ENCODE data around the gene PSMG4. TPM values are rescaled to one million over a fixed set of nuclear protein-coding genes. Genes with fewer than 3 reads are reported as not detected.

PSMG4 gene
- polyA plus RNA-seq, 1 donor (not counting 4 experiments of a cell fraction or from before 2014, with no cell fraction given): 16.3 TPM

DNA sequence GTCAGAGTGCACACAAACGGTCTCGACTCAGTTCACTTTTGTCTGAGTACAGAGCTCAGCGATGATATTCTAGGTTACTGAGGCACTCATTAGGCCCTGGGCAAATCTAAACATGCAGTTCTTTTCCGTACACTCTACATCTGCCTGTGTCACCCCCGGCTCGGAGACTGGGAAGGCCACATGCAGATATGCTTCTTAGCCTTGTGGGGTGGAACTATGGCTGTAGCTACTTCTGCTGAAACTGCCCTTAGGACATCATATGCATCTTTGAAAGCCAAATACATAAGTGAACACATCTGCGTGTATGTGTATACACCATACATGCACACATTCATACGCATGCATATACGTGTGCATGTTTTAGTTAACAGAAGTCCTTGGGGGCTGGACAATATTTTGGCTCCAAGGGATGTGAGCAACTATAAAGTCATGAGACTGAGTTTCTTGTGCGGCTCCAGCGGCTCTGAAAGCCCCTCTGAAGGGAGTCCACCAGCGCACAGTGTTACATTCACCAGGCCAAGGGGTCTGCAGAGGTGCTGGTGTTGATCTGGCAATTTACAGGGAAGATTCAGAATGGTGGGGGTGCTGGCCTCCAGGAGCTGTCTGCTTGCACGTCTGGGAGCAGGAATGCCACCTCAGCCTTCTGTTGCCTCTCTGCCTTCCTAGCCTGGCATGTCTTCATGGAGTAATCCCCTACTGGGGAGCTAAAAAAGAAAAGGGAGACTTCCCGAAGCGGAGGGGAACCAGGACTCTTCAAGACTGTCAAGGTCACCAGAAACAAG lies 31.6 kb downstream of the PSMG4 start:
- no peaks in the 10 kb centered on the region for H3K79me2 ChIP-seq (ENCODE audit: control insufficient read depth, insufficient read depth, low read length)
- no peaks in the 10 kb centered on the region for H3K27me3 ChIP-seq (ENCODE audit: control insufficient read depth, extremely low read depth, insufficient read depth, low read length)
- H3K4me1 ChIP-seq (ENCODE audit: control insufficient read depth, extremely low read depth, insufficient read depth, low read length): peaks cover 2% of the 10 kb centered on the region
- no peak overlapping the region for H2AFZ ChIP-seq (ENCODE audit: control insufficient read depth, low read length)
- H3K9me3 ChIP-seq (ENCODE audit: control insufficient read depth, low read depth, low read length): no peaks in the 10 kb centered on the region
- dilution Hi-C loops (cut with MboI; ENCODE audit: extremely low pct_ligation_motif_present, low sequenced_read_pairs): no loop called here
- no peak for DNase-seq (ENCODE audit: low read depth, low spot score)
- H3K4me2 ChIP-seq (ENCODE audit: control insufficient read depth, extremely low read depth, insufficient read depth, low read depth, low read length): no peak overlapping the region
- H3K9ac ChIP-seq (ENCODE audit: control insufficient read depth, extremely low read depth, insufficient read depth, low read length): no peak overlapping the region
- H3K36me3 ChIP-seq (ENCODE audit: control insufficient read depth in 2 of 2, extremely low read depth in 1 of 2, insufficient read depth in 2 of 2, low read length in 2 of 2): peaks cover 0 to 10% of the 10 kb centered on the region in 2 experiments
- no peaks in the 10 kb centered on the region for H4K20me1 ChIP-seq (ENCODE audit: control insufficient read depth, extremely low read depth, insufficient read depth, low read length)
- TF ChIP-seq CTCF (optimal IDR thresholded peaks at IDR 0.05 in 1 of 3, IDR thresholded peaks at IDR 0.05 in 1 of 3, conservative IDR thresholded peaks at IDR 0.05 in 1 of 3; ENCODE audit: extremely low read depth in 1 of 3, insufficient read depth in 2 of 3, low read length in 3 of 3) (no peak), EZH2 (IDR thresholded peaks at IDR 0.05; ENCODE audit: low read length) (no peak)
- no peaks in the 10 kb centered on the region for H3K9me1 ChIP-seq (ENCODE audit: control insufficient read depth, extremely low read depth, insufficient read depth, low read length)
- no peak overlapping the region for H3K4me3 ChIP-seq (ENCODE audit: control insufficient read depth in 2 of 3, extremely low read depth in 1 of 3, insufficient read depth in 2 of 3, low read depth in 1 of 3, low read length in 3 of 3)
- no peak overlapping the region for H3K27ac ChIP-seq (ENCODE audit: control insufficient read depth, insufficient read depth, low read length)
- no peak for FAIRE-seq

DNA sequence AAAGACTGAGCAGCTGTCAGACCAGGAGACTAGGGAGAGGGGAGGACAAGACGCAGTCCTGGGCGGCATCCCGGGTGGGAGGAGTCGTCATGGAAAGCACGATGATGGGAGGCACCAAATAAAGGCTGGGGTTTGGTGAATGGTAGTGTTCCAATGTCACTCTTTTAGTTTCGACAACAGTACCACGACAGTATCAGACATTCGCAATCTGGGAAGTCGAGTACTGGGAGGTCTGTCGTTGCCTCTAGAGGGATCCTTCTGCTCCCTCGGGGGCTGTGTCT lies 32.1 kb downstream of the PSMG4 start:
- Histone ChIP-seq H3K4me3 (ENCODE audit: control insufficient read depth in 2 of 3, extremely low read depth in 1 of 3, insufficient read depth in 2 of 3, low read depth in 1 of 3, low read length in 3 of 3) (no peak overlapping the region), H3K36me3 (ENCODE audit: control insufficient read depth in 2 of 2, extremely low read depth in 1 of 2, insufficient read depth in 2 of 2, low read length in 2 of 2) (peaks cover 0 to 10% of the 10 kb centered on the region in 2 experiments), H3K4me1 (ENCODE audit: control insufficient read depth, extremely low read depth, insufficient read depth, low read length) (peaks cover 2% of the 10 kb centered on the region), H3K9ac (ENCODE audit: control insufficient read depth, extremely low read depth, insufficient read depth, low read length) (no peak overlapping the region), H4K20me1 (ENCODE audit: control insufficient read depth, extremely low read depth, insufficient read depth, low read length) (no peaks in the 10 kb centered on the region), H3K9me1 (ENCODE audit: control insufficient read depth, extremely low read depth, insufficient read depth, low read length) (no peaks in the 10 kb centered on the region), H3K27me3 (ENCODE audit: control insufficient read depth, extremely low read depth, insufficient read depth, low read length) (no peaks in the 10 kb centered on the region), H2AFZ (ENCODE audit: control insufficient read depth, low read length) (no peak overlapping the region), H3K27ac (ENCODE audit: control insufficient read depth, insufficient read depth, low read length) (no peak overlapping the region), H3K4me2 (ENCODE audit: control insufficient read depth, extremely low read depth, insufficient read depth, low read depth, low read length) (no peak overlapping the region), H3K79me2 (ENCODE audit: control insufficient read depth, insufficient read depth, low read length) (no peaks in the 10 kb centered on the region), H3K9me3 (ENCODE audit: control insufficient read depth, low read depth, low read length) (no peaks in the 10 kb centered on the region)
- no peak for DNase-seq (ENCODE audit: low read depth, low spot score)
- dilution Hi-C loops (cut with MboI; ENCODE audit: extremely low pct_ligation_motif_present, low sequenced_read_pairs): no loop called here
- no peak for TF ChIP-seq EZH2 (IDR thresholded peaks at IDR 0.05; ENCODE audit: low read length)
- no peak for TF ChIP-seq CTCF (optimal IDR thresholded peaks at IDR 0.05 in 1 of 3, IDR thresholded peaks at IDR 0.05 in 1 of 3, conservative IDR thresholded peaks at IDR 0.05 in 1 of 3; ENCODE audit: extremely low read depth in 1 of 3, insufficient read depth in 2 of 3, low read length in 3 of 3)
- FAIRE-seq: no peak
